ENCODE measurements around the gene NUP133. TPM values are rescaled to one million over a fixed set of nuclear protein-coding genes. Genes with fewer than 3 reads are reported as not detected.

The NUP133 gene
- total and polyA plus RNA-seq, 10 of the 15 experiments (the other 5 are each of a cell fraction or from before 2014, with no cell fraction given): 10.9 to 45.4 (median 29.2) TPM

- H3K9me3 ChIP-seq (replicated peaks; ENCODE audit: control insufficient read depth, insufficient read depth, low read length): no peaks in the 10 kb centered on the region
- WGBS (ENCODE audit: insufficient coverage, insufficient replicate concordance, low lambda C conversion rate, missing lambda C conversion rate): 97% methylated on average over 5 of the region's 5 CpGs
Observed at GRCh38 chr1:229452956-229453801, 55.0 kb downstream of the NUP133 start.

More at GRCh38 chr1:229452956-229453801, 55.0 kb downstream of the NUP133 start:
- H3K4me2 ChIP-seq (ENCODE audit: control insufficient read depth, insufficient read depth): no peak overlapping the region
- CTCF ChIA-PET: interaction anchor here (0.8 to 2.6 kb wide), 11 partner anchors 11 to 226 kb away, joined by 3 to 10 read pairs (median 4); no protein-coding TSS in a partner anchor
- DNase-seq (ENCODE audit: low read depth, low spot score) (no peak), FAIRE-seq (no peak), ATAC-seq (peak; percentile 38; the same call in 1 of the 3 replicates)
- no peaks in the 10 kb centered on the region for H4K20me1 ChIP-seq (ENCODE audit: control insufficient read depth, insufficient read depth)
- RAD21 ChIA-PET (ENCODE audit: unreplicated experiment): interaction anchor here (1.0 kb wide), 1 partner anchor 10 kb away, joined by 3 read pairs; no protein-coding TSS in a partner anchor
- SMC1A ChIA-PET (ENCODE audit: uncharacterized antibody, unreplicated experiment): interaction anchor here (0.7 to 4.4 kb wide), 5 partner anchors 12 to 195 kb away, joined by 3 to 15 read pairs (median 3); no protein-coding TSS in a partner anchor
- no peak overlapping the region for H3K9ac ChIP-seq (ENCODE audit: control insufficient read depth, insufficient read depth, low read length)
- no peaks in the 10 kb centered on the region for H3K4me1 ChIP-seq (ENCODE audit: control insufficient read depth, insufficient read depth, low read length)
- intact Hi-C loops (cut with micrococcal nuclease; ENCODE audit: unreplicated experiment) (no loop called here), in situ Hi-C loops (cut with MboI) (no loop called here)
- H3K4me3 ChIP-seq: no peak overlapping the region
- H3K36me3 ChIP-seq (ENCODE audit: control insufficient read depth in 2 of 2, insufficient read depth in 2 of 2, low read length in 1 of 2): peaks cover 2 to 9% of the 10 kb centered on the region in 2 experiments; a peak in 3 of 4 replicates
- TF ChIP-seq POLR2AphosphoS5 (IDR thresholded peaks at IDR 0.05; ENCODE audit: low read length): no peak
- no peak for TF ChIP-seq TBL1XR1 (IDR thresholded peaks at IDR 0.05; ENCODE audit: low read depth, low read length)
- peak; percentile 52 for TF ChIP-seq RAD21 (IDR thresholded peaks at IDR 0.05; ENCODE audit: insufficient read depth, low read depth, low read length)
- TF ChIP-seq SREBF1 (IDR thresholded peaks at IDR 0.05; ENCODE audit: low read length): no peak
- TF ChIP-seq NR2C2 (IDR thresholded peaks at IDR 0.05; ENCODE audit: borderline replicate concordance, control insufficient read depth, insufficient read length, low read depth): no peak
- TF ChIP-seq MYB (IDR thresholded peaks at IDR 0.05; ENCODE audit: borderline replicate concordance, low read depth, low read length): no peak
- TF ChIP-seq PBX3 (IDR thresholded peaks at IDR 0.05; ENCODE audit: insufficient replicate concordance, low read depth, low read length): no peak
- no peak for TF ChIP-seq FOXM1 (IDR thresholded peaks at IDR 0.05; ENCODE audit: low read depth, low read length)
- peak; percentile 43; the same call in 1 of the 2 replicates for TF ChIP-seq SMC3 (IDR thresholded peaks at IDR 0.05; ENCODE audit: borderline replicate concordance, low read length)
- TF ChIP-seq JUND (IDR thresholded peaks at IDR 0.05; ENCODE audit: low read depth, low read length): no peak
- TF ChIP-seq FOXK2 (IDR thresholded peaks at IDR 0.05): no peak
- TF ChIP-seq HCFC1 (IDR thresholded peaks at IDR 0.05; ENCODE audit: low read length): no peak
- TF ChIP-seq JUNB (IDR thresholded peaks at IDR 0.05): no peak
- no peak for TF ChIP-seq POLR2A (IDR thresholded peaks at IDR 0.05; ENCODE audit: low read depth, low read length)
- TF ChIP-seq ZSCAN29 (IDR thresholded peaks at IDR 0.05): no peak
- peak; percentile 34 to 54 (median 41); a peak in 5 of 6 replicates for TF ChIP-seq CTCF (IDR thresholded peaks at IDR 0.05 in 2 of 3, conservative IDR thresholded peaks at IDR 0.05 in 1 of 3; ENCODE audit: control insufficient read depth in 2 of 3, extremely low read depth in 1 of 3, insufficient read depth in 1 of 3, low read depth in 3 of 3, low read length in 3 of 3)
- no peak overlapping the region for H3K27ac ChIP-seq (ENCODE audit: control insufficient read depth, insufficient read depth)
- no peaks in the 10 kb centered on the region for H3K79me2 ChIP-seq (ENCODE audit: control insufficient read depth, insufficient read depth, low read length)
- BruUV-seq (replicated peaks): no TSS peak
- H3K27me3 ChIP-seq (replicated peaks in 1 of 2; ENCODE audit: control insufficient read depth in 2 of 2, insufficient read depth in 2 of 2, low read length in 1 of 2): no peaks in the 10 kb centered on the region
- H2AFZ ChIP-seq (ENCODE audit: control insufficient read depth, low read depth, low read length): no peak overlapping the region
- POLR2A ChIA-PET: interaction anchor here (1.2 kb wide), 1 partner anchor 14 kb away, joined by 3 read pairs; no protein-coding TSS in a partner anchor
